Endothelial cell of umbilical vein (primary cell): ENCODE measurements around the gene LPIN2. TPM values are rescaled to one million over a fixed set of nuclear protein-coding genes. Genes with fewer than 3 reads are reported as not detected.

Experiments
- BruUV-seq: library from RNA; stranded (reverse); fragments of 400-500 nt; replicated peaks from 2 replicates; lab custom pipeline; 2021; lab: Mats Ljungman, UMichigan
- CTCF ChIA-PET: fragments of 300-600, 350-600 bp; sonication (Branson Sonifier 250); formaldehyde crosslinking; loops from one replicate; lab custom pipeline; 2021; ENCODE audit warnings: antibody characterized with exemption, inconsistent platforms; lab: Charles Lee
- POLR2A ChIA-PET: fragments of 300-600, 350-600 bp; sonication (Branson Sonifier 250); formaldehyde crosslinking; loops from one replicate; lab custom pipeline; 2021; ENCODE audit warnings: antibody characterized with exemption, inconsistent platforms; lab: Charles Lee
- DNase-seq: peaks from one replicate; pipeline ENCODE4 v3.0.0-alpha.2; 2011; ENCODE audit warnings: low read depth, low spot score
- FAIRE-seq: peaks from 2 replicates; lab custom pipeline; 2011; peaks lifted over from hg19 to GRCh38; lab: Jason Lieb, UNC
- H2AFZ ChIP-seq: 2 replicates; pipeline ENCODE4 v1.6.0; 2012; ENCODE audit warnings: low read depth, low read length, control low read depth, inconsistent platforms
- H3K27ac ChIP-seq: 2 replicates; pipeline ENCODE4 v1.5.1; 2011; ENCODE audit warnings: low read depth, mild to moderate bottlenecking, control low read depth, low read length, moderate library complexity; ENCODE audit not compliant: insufficient read depth
- H3K27me3 ChIP-seq, 2 experiments: 2 replicates each; pipeline versions ENCODE4 v1.6.0 to v1.6.1; 2011; ENCODE audit warnings: low read length in 2 of 2, mixed read lengths in 1 of 2; ENCODE audit not compliant: control insufficient read depth in 2 of 2, insufficient read depth in 2 of 2
- H3K36me3 ChIP-seq, 2 experiments: 2 replicates in 1 of 2; 3 replicates in 1 of 2; pipeline ENCODE4 v1.5.1; 2011; ENCODE audit warnings: low read length in 2 of 2, mild to moderate bottlenecking in 1 of 2, moderate library complexity in 1 of 2; ENCODE audit not compliant: control insufficient read depth in 2 of 2, insufficient read depth in 2 of 2; ENCODE audit errors: extremely low read depth in 1 of 2
- H3K4me1 ChIP-seq: 3 replicates; pipeline ENCODE4 v1.5.1; 2011; ENCODE audit warnings: mild to moderate bottlenecking, low read length; ENCODE audit not compliant: control insufficient read depth, insufficient read depth; ENCODE audit errors: extremely low read depth
- H3K4me2 ChIP-seq: 2 replicates; pipeline ENCODE4 v1.6.1; 2011; ENCODE audit warnings: low read length, control low read depth, mixed read lengths; ENCODE audit not compliant: insufficient read depth
- H3K4me3 ChIP-seq, 3 experiments: fragments of 200-600 bp in 1 of 3; sonication (generic), shearing (Covaris generic) in 1 of 3; replicated peaks in 1 of 3; 2 replicates each; pipeline ENCODE4 v1.5.1; 2011 to 2016; ENCODE audit warnings: control low read depth in 3 of 3, low read length in 3 of 3, mild to moderate bottlenecking in 2 of 3, inconsistent platforms in 1 of 3, low read depth in 1 of 3, moderate library complexity in 1 of 3; ENCODE audit not compliant: insufficient read depth in 1 of 3
- H3K79me2 ChIP-seq: 2 replicates; pipeline ENCODE4 v1.6.0; 2012; ENCODE audit warnings: low read length, inconsistent platforms; ENCODE audit not compliant: control insufficient read depth, insufficient read depth
- H3K9ac ChIP-seq: replicated peaks from 2 replicates; pipeline ENCODE3; 2011; ENCODE audit warnings: low read length, control low read depth; ENCODE audit not compliant: insufficient read depth; ENCODE audit errors: extremely low read depth
- H3K9me1 ChIP-seq: replicated peaks from 3 replicates; pipeline ENCODE4 v1.6.0; 2011; ENCODE audit warnings: mild to moderate bottlenecking, low read length; ENCODE audit not compliant: control insufficient read depth, insufficient read depth; ENCODE audit errors: extremely low read depth
- H3K9me3 ChIP-seq: replicated peaks from 2 replicates; pipeline ENCODE4 v1.5.1; 2012; ENCODE audit warnings: low read length, inconsistent platforms; ENCODE audit not compliant: control insufficient read depth, insufficient read depth
- H4K20me1 ChIP-seq: replicated peaks from 2 replicates; pipeline ENCODE3; 2011; ENCODE audit warnings: mild to moderate bottlenecking, low read length; ENCODE audit not compliant: control insufficient read depth, insufficient read depth; ENCODE audit errors: extremely low read depth
- EZH2 ChIP-seq: IDR thresholded peaks from 2 replicates; pipeline ENCODE4 v1.6.1; 2012; ENCODE audit warnings: borderline replicate concordance, low read depth, mild to moderate bottlenecking, moderate library complexity, low read length, inconsistent platforms; ENCODE audit not compliant: severe bottlenecking
- FOS ChIP-seq: IDR thresholded peaks from 2 replicates; pipeline ENCODE4 v1.6.1; 2011; ENCODE audit warnings: mild to moderate bottlenecking, low read length, moderate library complexity, borderline replicate concordance; ENCODE audit not compliant: insufficient read depth
- GATA2 ChIP-seq: IDR thresholded peaks from 2 replicates; pipeline ENCODE4 v1.7.0; 2011; ENCODE audit warnings: low read depth, mild to moderate bottlenecking, moderate library complexity, mixed read lengths, low read length; ENCODE audit not compliant: insufficient read length, insufficient read depth
- JUN ChIP-seq: IDR thresholded peaks from 2 replicates; pipeline ENCODE4 v1.6.1; 2011; ENCODE audit warnings: borderline replicate concordance, low read depth; ENCODE audit not compliant: insufficient read length, insufficient read depth
- MYC ChIP-seq: IDR thresholded peaks from one replicate; pipeline ENCODE4 v1.6.1; 2011; ENCODE audit warnings: mild to moderate bottlenecking, low read depth, low read length
- POLR2A ChIP-seq: IDR thresholded peaks from 2 replicates; pipeline ENCODE4 v1.6.1; 2012; ENCODE audit warnings: low read depth, mild to moderate bottlenecking, control low read depth, low read length
- POLR2AphosphoS5 ChIP-seq: IDR thresholded peaks from 2 replicates; pipeline ENCODE4 v1.6.1; 2012; ENCODE audit warnings: low read depth, mild to moderate bottlenecking, control low read depth, low read length, moderate library complexity; ENCODE audit not compliant: insufficient read depth
- dilution Hi-C: fragments of 300-500 bp; cut with MboI; formaldehyde crosslinking; loops from one replicate; pipeline ENCODE4 v1.15.0; 2019; ENCODE audit warnings: low sequenced_read_pairs; ENCODE audit not compliant: extremely low pct_ligation_motif_present
- intact Hi-C: fragments of 100-400 bp; cut with micrococcal nuclease; formaldehyde crosslinking; loops from one replicate; pipeline ENCODE4 v1.10.0; 2022
- polyA plus RNA-seq, 4 experiments: library from polyadenylated mRNA; depleted of rRNA in 3 of 4; stranded (reverse) in 3 of 4; unstranded in 1 of 4; fragments of >200 nt; gene quantifications; 2 replicates each; pipeline versions ENCODE4 v1.2.1 to v1.2.3, GENCODE V29; 2011 to 2012; ENCODE audit warnings: missing spikeins in 1 of 4
- total RNA-seq: library from RNA; stranded (reverse); gene quantifications from 2 replicates; pipeline ENCODE4 v1.2.3, GENCODE V29; 2021
- TF ChIP-seq, protein P1 (sequence below): IDR thresholded peaks from 2 replicates; pipeline ENCODE4 v1.6.1; 2011; ENCODE audit not compliant: insufficient read depth, insufficient read length
- TF ChIP-seq, protein P2 (sequence below), 2 donors: IDR thresholded peaks; 1 replicate in 1 of 2; 2 replicates in 1 of 2; pipeline ENCODE4 v1.5.1; 2011; ENCODE audit warnings: low read length in 2 of 2, mild to moderate bottlenecking in 2 of 2, moderate library complexity in 2 of 2, control low read depth in 1 of 2, inconsistent platforms in 1 of 2, low read depth in 1 of 2; ENCODE audit not compliant: insufficient read depth in 1 of 2; ENCODE audit errors: extremely low read depth in 1 of 2

The LPIN2 gene
- total and polyA plus RNA-seq, 2 donors (not counting 3 experiments of a cell fraction or from before 2014, with no cell fraction given): 14.7 to 24.4 TPM

DNA sequence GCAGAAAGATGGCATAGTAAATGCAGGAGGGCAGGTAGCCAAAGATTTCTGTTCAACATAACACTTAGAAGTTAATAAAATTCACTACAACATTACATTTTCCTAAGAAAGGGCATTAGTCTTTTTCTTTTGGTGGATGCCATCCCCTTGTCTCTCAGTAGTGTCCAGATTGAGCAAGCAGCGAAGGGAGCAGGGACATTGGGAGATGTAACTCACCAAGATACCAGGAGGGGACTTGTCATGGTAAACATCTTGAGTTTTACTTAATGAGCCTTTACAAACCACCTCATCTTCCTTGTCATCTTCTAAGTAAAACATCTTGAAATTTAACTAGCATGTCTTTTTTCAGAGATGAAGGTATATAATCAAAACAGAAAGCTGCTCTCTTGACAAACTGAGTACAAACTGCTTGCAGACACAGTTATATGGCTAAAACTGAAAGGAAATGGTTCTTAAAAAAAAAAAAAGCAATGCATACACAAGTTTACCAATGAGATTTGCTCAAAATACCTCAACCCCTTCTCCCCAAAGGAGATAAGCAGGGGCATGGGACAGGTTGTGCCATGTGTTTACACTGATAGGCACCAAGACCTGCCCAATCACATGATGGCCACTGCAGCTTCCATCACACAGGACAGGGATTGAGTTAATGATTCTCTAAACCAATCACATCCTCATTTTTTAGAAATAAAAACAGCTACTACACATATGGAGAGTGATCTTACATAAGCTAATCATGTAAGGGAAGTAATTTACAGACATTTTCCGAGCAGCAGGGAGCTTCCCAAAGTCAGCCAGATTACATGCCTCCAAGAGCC is 30.3 kb downstream of the LPIN2 start:
- H4K20me1 ChIP-seq: no peaks in the 10 kb centered on the region
- ChIA-PET POLR2A (no interaction called here), CTCF (interaction anchor here (0.8 to 2.3 kb wide), 10 partner anchors 19 to 170 kb away, joined by 3 to 8 read pairs (median 4); no protein-coding TSS in a partner anchor)
- TF ChIP-seq EZH2 (no peak), POLR2A (no peak), FOS (no peak)
- H3K9me1 ChIP-seq: no peaks in the 10 kb centered on the region
- dilution Hi-C loops: no loop called here
- FAIRE-seq (no peak), DNase-seq (peak; percentile 57)
- H3K27me3 ChIP-seq: no peaks in the 10 kb centered on the region
- peak overlapping the region; percentile 84 for H3K4me2 ChIP-seq
- H3K4me1 ChIP-seq: peaks cover 77% of the 10 kb centered on the region
- H3K27ac ChIP-seq: peak overlapping the region; percentile 79
- H3K36me3 ChIP-seq: no peaks in the 10 kb centered on the region
- no peaks in the 10 kb centered on the region for H3K9me3 ChIP-seq
- H2AFZ ChIP-seq: no peak overlapping the region
- intact Hi-C loops: loop anchor here (5.0 kb wide), 1 partner anchor 170 kb away; no protein-coding TSS in a partner anchor
- no peak overlapping the region for H3K4me3 ChIP-seq
- no TSS peak for BruUV-seq
- H3K9ac ChIP-seq: peak overlapping the region; percentile 12
- peaks cover 81% of the 10 kb centered on the region for H3K79me2 ChIP-seq

DNA sequence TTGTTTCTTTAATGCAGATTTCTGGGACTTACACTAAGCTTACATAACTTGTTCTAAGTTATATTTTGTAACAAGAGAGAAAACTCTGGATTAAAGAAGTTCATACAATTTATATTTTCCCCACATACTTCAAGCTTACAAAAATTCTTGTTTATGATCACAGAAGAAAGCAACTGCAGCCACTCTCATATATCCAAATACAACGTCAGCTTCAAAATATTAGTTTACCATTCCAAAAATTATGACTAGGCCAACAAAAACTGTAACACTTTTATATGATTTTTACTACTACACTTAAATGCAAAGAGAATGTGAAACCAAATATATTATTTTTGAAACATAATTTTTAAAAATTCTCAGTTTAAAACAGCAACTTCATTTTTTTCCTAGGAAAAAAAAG is 30.9 kb downstream of the LPIN2 start:
- Histone ChIP-seq H3K27me3 (no peaks in the 10 kb centered on the region), H3K9me3 (no peaks in the 10 kb centered on the region), H3K4me1 (peaks cover 77% of the 10 kb centered on the region), H3K79me2 (peaks cover 81% of the 10 kb centered on the region), H3K9me1 (no peaks in the 10 kb centered on the region), H3K27ac (peak overlapping the region; percentile 79), H3K4me3 (peak overlapping the region in 1 of 3 experiments; percentile 4), H3K4me2 (peak overlapping the region; percentile 84), H4K20me1 (no peaks in the 10 kb centered on the region), H3K9ac (peak overlapping the region; percentile 53), H2AFZ (no peak overlapping the region), H3K36me3 (no peaks in the 10 kb centered on the region)
- CTCF ChIA-PET: interaction anchor here (0.6 to 2.3 kb wide), 6 partner anchors 45 to 171 kb away, joined by 3 to 8 read pairs (median 4); no protein-coding TSS in a partner anchor
- DNase-seq (no peak), FAIRE-seq (no peak)
- dilution Hi-C loops: no loop called here
- intact Hi-C loops: loop anchor here (5.0 kb wide), 1 partner anchor 170 kb away; no protein-coding TSS in a partner anchor
- TF ChIP-seq, protein P1, sequence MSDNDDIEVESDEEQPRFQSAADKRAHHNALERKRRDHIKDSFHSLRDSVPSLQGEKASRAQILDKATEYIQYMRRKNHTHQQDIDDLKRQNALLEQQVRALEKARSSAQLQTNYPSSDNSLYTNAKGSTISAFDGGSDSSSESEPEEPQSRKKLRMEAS: no peak
- no peak for TF ChIP-seq POLR2AphosphoS5
- no peak for TF ChIP-seq EZH2
- no peak for TF ChIP-seq MYC
- TF ChIP-seq GATA2: no peak
- no peak for TF ChIP-seq JUN
- no peak for TF ChIP-seq POLR2A
- TF ChIP-seq FOS: no peak
- TF ChIP-seq, protein P2, sequence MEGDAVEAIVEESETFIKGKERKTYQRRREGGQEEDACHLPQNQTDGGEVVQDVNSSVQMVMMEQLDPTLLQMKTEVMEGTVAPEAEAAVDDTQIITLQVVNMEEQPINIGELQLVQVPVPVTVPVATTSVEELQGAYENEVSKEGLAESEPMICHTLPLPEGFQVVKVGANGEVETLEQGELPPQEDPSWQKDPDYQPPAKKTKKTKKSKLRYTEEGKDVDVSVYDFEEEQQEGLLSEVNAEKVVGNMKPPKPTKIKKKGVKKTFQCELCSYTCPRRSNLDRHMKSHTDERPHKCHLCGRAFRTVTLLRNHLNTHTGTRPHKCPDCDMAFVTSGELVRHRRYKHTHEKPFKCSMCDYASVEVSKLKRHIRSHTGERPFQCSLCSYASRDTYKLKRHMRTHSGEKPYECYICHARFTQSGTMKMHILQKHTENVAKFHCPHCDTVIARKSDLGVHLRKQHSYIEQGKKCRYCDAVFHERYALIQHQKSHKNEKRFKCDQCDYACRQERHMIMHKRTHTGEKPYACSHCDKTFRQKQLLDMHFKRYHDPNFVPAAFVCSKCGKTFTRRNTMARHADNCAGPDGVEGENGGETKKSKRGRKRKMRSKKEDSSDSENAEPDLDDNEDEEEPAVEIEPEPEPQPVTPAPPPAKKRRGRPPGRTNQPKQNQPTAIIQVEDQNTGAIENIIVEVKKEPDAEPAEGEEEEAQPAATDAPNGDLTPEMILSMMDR (IDR thresholded peaks at IDR 0.05; ENCODE audit: extremely low read depth in 1 of 2, insufficient read depth in 1 of 2, low read depth in 1 of 2, low read length in 2 of 2): no peak
- BruUV-seq: no TSS peak
- POLR2A ChIA-PET: no interaction called here
